ENCODE data around the gene HPSE.

- no peak for TF ChIP-seq POLR2A (IDR thresholded peaks at IDR 0.05)
- TF ChIP-seq CTCF (IDR thresholded peaks at IDR 0.05) = no peak
Observed at GRCh38 chr4:83323136-83323535, 11.5 kb downstream of the HPSE start.
